HepG2 (cell line): ENCODE measurements around the gene USP20. TPM values are rescaled to one million over a fixed set of nuclear protein-coding genes. Genes with fewer than 3 reads are reported as not detected.

Experiments
- ARID3A ChIP-seq: IDR thresholded peaks from 2 replicates; pipeline ENCODE4 v1.6.1; 2012; ENCODE audit warnings: low read depth, low read length, improper control_type of control experiment
- ATAD3A ChIP-seq: sonication (generic); formaldehyde crosslinking; IDR thresholded peaks from 2 replicates; pipeline ENCODE4 v1.4.0; 2020; ENCODE audit warnings: missing genetic modification reagents
- CBX2 ChIP-seq, 2 experiments: fragments of 200-600 bp in 1 of 2; sonication (generic); formaldehyde crosslinking in 1 of 2; IDR thresholded peaks; 2 replicates each; pipeline versions ENCODE4 v1.7.0 to v1.8.1; 2018 to 2022; ENCODE audit warnings: low read depth in 2 of 2, low read length in 1 of 2, mild to moderate bottlenecking in 1 of 2, missing genetic modification reagents in 1 of 2
- CC2D1A ChIP-seq: sonication (generic); formaldehyde crosslinking; IDR thresholded peaks from 2 replicates; pipeline ENCODE4 v1.8.1; 2023; ENCODE audit warnings: mild to moderate bottlenecking, missing genetic modification reagents
- HDAC1 ChIP-seq: sonication (generic); formaldehyde crosslinking; IDR thresholded peaks from 2 replicates; pipeline ENCODE4 v1.5.1; 2020; ENCODE audit warnings: mild to moderate bottlenecking, missing genetic modification reagents
- KLF13 ChIP-seq: sonication (generic); formaldehyde crosslinking; IDR thresholded peaks from 2 replicates; pipeline ENCODE4 v1.4.0; 2020; ENCODE audit warnings: mild to moderate bottlenecking, missing genetic modification reagents
- MTA1 ChIP-seq: sonication (generic); formaldehyde crosslinking; IDR thresholded peaks from 2 replicates; pipeline ENCODE4 v1.4.0; 2020; ENCODE audit warnings: missing genetic modification reagents, mild to moderate bottlenecking, borderline replicate concordance
- MXD1 ChIP-seq: sonication (generic); formaldehyde crosslinking; IDR thresholded peaks from 2 replicates; pipeline ENCODE4 v1.4.0; 2020; ENCODE audit warnings: mild to moderate bottlenecking, missing genetic modification reagents
- NFE2L2 ChIP-seq: fragments of 150-350 bp; IDR thresholded peaks from 2 replicates; pipeline ENCODE4 v1.6.1; 2014; ENCODE audit warnings: low read length
- NFKB2 ChIP-seq: sonication (generic); formaldehyde crosslinking; IDR thresholded peaks from 2 replicates; pipeline ENCODE4 v1.4.0; 2020; ENCODE audit warnings: missing genetic modification reagents, borderline replicate concordance
- RFXAP ChIP-seq: sonication (generic); formaldehyde crosslinking; IDR thresholded peaks from 2 replicates; pipeline ENCODE4 v1.4.0; 2020; ENCODE audit warnings: missing genetic modification reagents, borderline replicate concordance
- RNF219 ChIP-seq: sonication (generic); formaldehyde crosslinking; IDR thresholded peaks from 2 replicates; pipeline ENCODE4 v1.5.0; 2020; ENCODE audit warnings: mild to moderate bottlenecking, missing genetic modification reagents
- ZBTB1 ChIP-seq: sonication (generic); formaldehyde crosslinking; IDR thresholded peaks from 2 replicates; pipeline ENCODE4 v1.4.0; 2020; ENCODE audit warnings: missing genetic modification reagents, borderline replicate concordance
- ZFP36L2 ChIP-seq: sonication (generic); formaldehyde crosslinking; IDR thresholded peaks from 2 replicates; pipeline ENCODE4 v1.4.0; 2020; ENCODE audit warnings: missing genetic modification reagents
- ZKSCAN8 ChIP-seq: IDR thresholded peaks from 2 replicates; pipeline ENCODE4 v1.6.1; 2016; ENCODE audit warnings: borderline replicate concordance, missing genetic modification reagents, missing compliant biosample characterization
- ZNF160 ChIP-seq: sonication (generic); formaldehyde crosslinking; IDR thresholded peaks from 2 replicates; pipeline ENCODE4 v1.8.0; 2022; ENCODE audit warnings: mild to moderate bottlenecking, inconsistent platforms, missing genetic modification reagents
- ZNF713 ChIP-seq: sonication (generic); formaldehyde crosslinking; IDR thresholded peaks from 2 replicates; pipeline ENCODE4 v1.4.0; 2020; ENCODE audit warnings: mild to moderate bottlenecking, missing genetic modification reagents
- polyA plus RNA-seq, 8 experiments: library from polyadenylated mRNA; depleted of rRNA in 3 of 8; stranded (reverse) in 7 of 8; unstranded in 1 of 8; fragments of >200 nt; fragmentation: Illumina TruSeq in 4 of 8; extraction: Trizol in 4 of 8; gene quantifications; 2 replicates each; pipeline versions ENCODE4 v1.2.1 to v1.2.3, GENCODE V29; 2011 to 2016; ENCODE audit warnings: low read depth in 4 of 8, missing spikeins in 1 of 8, mixed read lengths in 1 of 8; ENCODE audit not compliant: insufficient read depth in 1 of 8
- total RNA-seq, 5 experiments: library from RNA; depleted of rRNA; stranded (reverse); fragments of >200 nt; fragmentation: Illumina TruSeq; extraction: Trizol; gene quantifications; 2 replicates each; pipeline ENCODE4 v1.2.3, GENCODE V29; 2016; ENCODE audit warnings: low read depth in 1 of 5
- TF ChIP-seq, protein P1 (sequence below): sonication (generic); formaldehyde crosslinking; IDR thresholded peaks from 2 replicates; pipeline ENCODE4 v1.4.0; 2020; ENCODE audit warnings: missing genetic modification reagents
- TF ChIP-seq, protein P2 (sequence below): sonication (generic); formaldehyde crosslinking; IDR thresholded peaks from 2 replicates; pipeline ENCODE4 v1.4.0; 2020; ENCODE audit warnings: missing genetic modification reagents, borderline replicate concordance

Gene USP20
- total and polyA plus RNA-seq, 2 of the 13 experiments (the other 11 are each of a cell fraction or from before 2014, with no cell fraction given), result 4.4 to 5.9 TPM

DNA sequence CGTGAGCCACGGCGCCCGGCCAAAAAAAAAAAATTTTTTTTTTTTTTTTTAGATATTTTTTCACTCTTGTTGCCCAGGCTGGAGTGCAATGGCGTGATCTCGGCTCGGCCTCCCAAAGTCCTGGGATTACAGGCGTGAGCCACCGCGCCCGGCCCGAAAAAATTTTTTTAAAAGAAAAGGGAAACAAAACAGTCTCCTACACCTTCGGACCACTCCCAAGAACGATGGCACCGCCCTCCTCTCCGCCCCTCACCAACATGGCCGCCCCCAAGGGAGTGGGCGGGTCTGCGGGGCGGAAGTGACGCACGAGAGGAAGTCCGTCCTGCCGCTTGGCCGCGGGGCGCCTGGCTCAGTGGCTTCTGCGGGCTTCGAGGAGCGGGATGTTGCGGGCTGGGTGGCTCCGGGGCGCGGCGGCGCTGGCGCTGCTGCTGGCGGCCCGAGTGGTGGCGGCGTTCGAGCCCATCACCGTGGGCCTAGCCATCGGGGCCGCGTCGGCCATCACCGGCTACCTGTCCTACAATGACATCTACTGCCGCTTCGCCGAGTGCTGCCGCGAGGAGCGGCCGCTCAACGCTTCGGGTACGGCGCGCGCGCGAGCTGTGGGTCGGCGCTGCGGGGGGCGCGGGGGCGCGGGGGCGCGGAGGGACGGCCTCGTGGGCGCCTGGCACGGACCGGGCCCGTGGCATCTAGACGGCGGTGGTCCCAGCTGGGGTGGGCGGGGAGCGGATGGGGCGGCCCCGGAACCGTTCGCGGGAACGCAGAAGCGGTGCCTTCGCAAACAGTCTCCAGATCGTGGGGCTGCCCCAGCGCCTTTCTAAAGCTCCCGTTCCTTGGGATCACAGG, 32.2 kb upstream of the USP20 start, which contains the start of gene TOR1B (continued):
- TF ChIP-seq RNF219 (CRISPR knock-in tag) (no peak), ZNF713 (CRISPR knock-in tag) (no peak), CBX2 (IDR thresholded peaks at IDR 0.05; ENCODE audit: low read depth, low read length) (no peak), CBX2 (CRISPR knock-in tag; IDR thresholded peaks at IDR 0.05; ENCODE audit: low read depth) (no peak), KLF13 (no peak), ZBTB1 (0 out of 2 replicates have a peak, but pooled peaks have one; percentile 63), MTA1 (CRISPR knock-in tag) (peak; percentile 25; the same call in 1 of the 2 replicates), RFXAP (CRISPR knock-in tag) (0 out of 2 replicates have a peak, but pooled peaks have one; percentile 42), NFE2L2 (no peak), CC2D1A (CRISPR knock-in tag) (no peak), ARID3A (no peak), NFKB2 (CRISPR knock-in tag) (peak; percentile 54; the same call in 1 of the 2 replicates), MXD1 (CRISPR knock-in tag) (peak; percentile 62; the same call in 1 of the 2 replicates), ZFP36L2 (CRISPR knock-in tag) (no peak), ATAD3A (CRISPR knock-in tag) (no peak), ZNF160 (CRISPR knock-in tag) (no peak), HDAC1 (CRISPR knock-in tag) (peak; percentile 87), ZKSCAN8 (CRISPR knock-in tag) (0 out of 2 replicates have a peak, but pooled peaks have one; percentile 47)
- TF ChIP-seq, protein P1, sequence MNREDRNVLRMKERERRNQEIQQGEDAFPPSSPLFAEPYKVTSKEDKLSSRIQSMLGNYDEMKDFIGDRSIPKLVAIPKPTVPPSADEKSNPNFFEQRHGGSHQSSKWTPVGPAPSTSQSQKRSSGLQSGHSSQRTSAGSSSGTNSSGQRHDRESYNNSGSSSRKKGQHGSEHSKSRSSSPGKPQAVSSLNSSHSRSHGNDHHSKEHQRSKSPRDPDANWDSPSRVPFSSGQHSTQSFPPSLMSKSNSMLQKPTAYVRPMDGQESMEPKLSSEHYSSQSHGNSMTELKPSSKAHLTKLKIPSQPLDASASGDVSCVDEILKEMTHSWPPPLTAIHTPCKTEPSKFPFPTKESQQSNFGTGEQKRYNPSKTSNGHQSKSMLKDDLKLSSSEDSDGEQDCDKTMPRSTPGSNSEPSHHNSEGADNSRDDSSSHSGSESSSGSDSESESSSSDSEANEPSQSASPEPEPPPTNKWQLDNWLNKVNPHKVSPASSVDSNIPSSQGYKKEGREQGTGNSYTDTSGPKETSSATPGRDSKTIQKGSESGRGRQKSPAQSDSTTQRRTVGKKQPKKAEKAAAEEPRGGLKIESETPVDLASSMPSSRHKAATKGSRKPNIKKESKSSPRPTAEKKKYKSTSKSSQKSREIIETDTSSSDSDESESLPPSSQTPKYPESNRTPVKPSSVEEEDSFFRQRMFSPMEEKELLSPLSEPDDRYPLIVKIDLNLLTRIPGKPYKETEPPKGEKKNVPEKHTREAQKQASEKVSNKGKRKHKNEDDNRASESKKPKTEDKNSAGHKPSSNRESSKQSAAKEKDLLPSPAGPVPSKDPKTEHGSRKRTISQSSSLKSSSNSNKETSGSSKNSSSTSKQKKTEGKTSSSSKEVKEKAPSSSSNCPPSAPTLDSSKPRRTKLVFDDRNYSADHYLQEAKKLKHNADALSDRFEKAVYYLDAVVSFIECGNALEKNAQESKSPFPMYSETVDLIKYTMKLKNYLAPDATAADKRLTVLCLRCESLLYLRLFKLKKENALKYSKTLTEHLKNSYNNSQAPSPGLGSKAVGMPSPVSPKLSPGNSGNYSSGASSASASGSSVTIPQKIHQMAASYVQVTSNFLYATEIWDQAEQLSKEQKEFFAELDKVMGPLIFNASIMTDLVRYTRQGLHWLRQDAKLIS (CRISPR knock-in tag), result no peak
- TF ChIP-seq, protein P2, sequence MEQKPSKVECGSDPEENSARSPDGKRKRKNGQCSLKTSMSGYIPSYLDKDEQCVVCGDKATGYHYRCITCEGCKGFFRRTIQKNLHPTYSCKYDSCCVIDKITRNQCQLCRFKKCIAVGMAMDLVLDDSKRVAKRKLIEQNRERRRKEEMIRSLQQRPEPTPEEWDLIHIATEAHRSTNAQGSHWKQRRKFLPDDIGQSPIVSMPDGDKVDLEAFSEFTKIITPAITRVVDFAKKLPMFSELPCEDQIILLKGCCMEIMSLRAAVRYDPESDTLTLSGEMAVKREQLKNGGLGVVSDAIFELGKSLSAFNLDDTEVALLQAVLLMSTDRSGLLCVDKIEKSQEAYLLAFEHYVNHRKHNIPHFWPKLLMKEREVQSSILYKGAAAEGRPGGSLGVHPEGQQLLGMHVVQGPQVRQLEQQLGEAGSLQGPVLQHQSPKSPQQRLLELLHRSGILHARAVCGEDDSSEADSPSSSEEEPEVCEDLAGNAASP (CRISPR knock-in tag), result 0 out of 2 replicates have a peak, but pooled peaks have one; percentile 17
